Immature natural killer cell (primary cell): Measurements from ENCODE around the gene MMEL1. TPM values are rescaled to one million over a fixed set of nuclear protein-coding genes. Genes with fewer than 3 reads are reported as not detected.

ENCODE experiments used
- DNase-seq, 3 donors: peaks; one replicate each; pipeline ENCODE4 v3.0.0; 2022; ENCODE audit warnings: mixed read lengths in 1 of 3
- H3K27ac Mint-ChIP-seq, 6 donors: one replicate each; pipeline ENCODE4 v1.8.0; 2020; ENCODE audit warnings: mixed read lengths in 6 of 6, mild to moderate bottlenecking in 5 of 6, inconsistent platforms in 4 of 6, moderate library complexity in 3 of 6
- H3K27me3 Mint-ChIP-seq, 3 donors: one replicate each; pipeline ENCODE4 v1.8.0; 2020 to 2021; ENCODE audit warnings: low read depth in 3 of 3, mild to moderate bottlenecking in 3 of 3, mixed read lengths in 3 of 3, moderate library complexity in 3 of 3, inconsistent platforms in 1 of 3
- H3K36me3 Mint-ChIP-seq, 3 donors: one replicate each; pipeline ENCODE4 v1.8.0; 2020; ENCODE audit warnings: mixed read lengths in 3 of 3, inconsistent platforms in 2 of 3, mild to moderate bottlenecking in 2 of 3
- H3K4me1 Mint-ChIP-seq, 2 donors: one replicate each; pipeline ENCODE4 v1.8.0; 2020; ENCODE audit warnings: inconsistent platforms in 2 of 2, mild to moderate bottlenecking in 2 of 2, mixed read lengths in 2 of 2, moderate library complexity in 1 of 2
- H3K4me3 Mint-ChIP-seq, 5 donors: one replicate each; pipeline ENCODE4 v1.8.0; 2020; ENCODE audit warnings: mild to moderate bottlenecking in 5 of 5, mixed read lengths in 5 of 5, inconsistent platforms in 3 of 5, moderate library complexity in 3 of 5
- H3K9me3 Mint-ChIP-seq, 6 donors: one replicate each; pipeline ENCODE4 v1.8.0; 2020; ENCODE audit warnings: mild to moderate bottlenecking in 6 of 6, mixed read lengths in 6 of 6, inconsistent platforms in 4 of 6, moderate library complexity in 3 of 6
- polyA plus RNA-seq, 3 donors: library from polyadenylated mRNA; unstranded; fragments of 300-500 nt; fragmentation: Illumina TruSeq; gene quantifications; one replicate each; pipeline ENCODE4 v1.2.3, GENCODE V29; 2021

The MMEL1 gene
- polyA plus RNA-seq, 3 donors from 2014 or later = 0.93 to 5.1 (median 2.3) TPM

DNA sequence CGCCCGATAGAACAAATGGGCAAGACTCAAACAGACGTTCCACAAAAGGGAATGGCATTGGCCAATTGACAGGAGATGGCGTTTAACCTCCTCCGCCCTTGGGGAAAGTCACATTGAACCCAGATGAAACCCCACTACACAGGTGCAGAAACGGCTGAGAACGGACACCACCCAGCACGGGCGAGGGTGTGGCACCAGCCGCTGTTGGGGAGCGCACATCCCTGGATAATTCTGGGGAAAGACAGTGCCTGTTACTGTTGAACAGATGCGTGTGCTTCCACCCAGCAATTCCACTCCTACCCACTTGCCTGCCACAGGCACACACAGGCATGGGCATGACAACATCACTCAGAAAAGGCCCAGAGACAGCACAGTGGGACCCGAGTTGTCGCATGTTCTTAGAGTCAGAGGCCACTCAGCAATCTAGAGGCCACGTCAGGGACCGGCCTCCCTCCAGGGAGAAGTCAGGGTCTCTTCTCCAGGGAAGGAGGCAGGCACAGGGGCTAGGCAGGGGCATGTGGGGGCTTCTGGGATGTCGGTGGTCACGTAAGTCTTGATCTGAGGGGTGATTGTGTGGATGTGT, 31.0 kb downstream of the MMEL1 start:
- Mint-ChIP-seq H3K9me3 (no peaks in the 10 kb centered on the region), H3K27ac (no peak overlapping the region), H3K27me3 (peaks cover 3 to 4% (median 4%) of the 10 kb centered on the region in 3 donors), H3K4me3 (no peak overlapping the region), H3K4me1 (peaks cover 0 to 2% of the 10 kb centered on the region in 2 donors), H3K36me3 (no peaks in the 10 kb centered on the region)
- no peak for DNase-seq

DNA sequence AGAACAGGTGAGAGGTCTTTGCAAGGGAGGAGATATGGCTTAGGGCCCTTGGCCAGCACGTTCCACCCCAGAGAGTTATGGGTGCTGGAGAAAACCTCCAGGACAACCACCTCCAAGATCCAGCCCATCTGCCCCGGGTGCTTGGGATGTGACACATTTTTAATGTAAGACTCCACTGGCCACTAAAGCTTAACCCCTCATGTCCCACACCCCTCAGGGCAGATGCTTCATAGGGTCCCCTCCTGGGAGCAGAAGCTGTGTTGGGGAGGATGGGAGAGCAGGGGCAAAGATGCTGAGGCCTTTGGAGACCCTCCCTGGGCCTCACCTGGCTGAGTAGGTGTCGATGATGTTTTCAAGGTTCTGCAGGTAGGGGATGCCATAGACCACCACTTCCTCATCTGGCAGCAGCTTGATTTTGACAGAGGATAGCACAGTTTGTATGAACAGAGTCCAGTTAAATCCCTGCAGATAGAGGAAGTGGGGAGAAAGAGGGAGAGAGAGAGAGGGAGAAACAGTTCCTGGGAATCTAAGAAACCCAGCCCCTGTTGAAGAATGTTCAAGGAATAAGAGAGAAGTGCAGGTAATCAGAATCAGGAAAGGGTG, 34.4 kb downstream of the MMEL1 start:
- H3K27me3 Mint-ChIP-seq = peaks cover 3 to 6% (median 4%) of the 10 kb centered on the region in 3 donors

DNA sequence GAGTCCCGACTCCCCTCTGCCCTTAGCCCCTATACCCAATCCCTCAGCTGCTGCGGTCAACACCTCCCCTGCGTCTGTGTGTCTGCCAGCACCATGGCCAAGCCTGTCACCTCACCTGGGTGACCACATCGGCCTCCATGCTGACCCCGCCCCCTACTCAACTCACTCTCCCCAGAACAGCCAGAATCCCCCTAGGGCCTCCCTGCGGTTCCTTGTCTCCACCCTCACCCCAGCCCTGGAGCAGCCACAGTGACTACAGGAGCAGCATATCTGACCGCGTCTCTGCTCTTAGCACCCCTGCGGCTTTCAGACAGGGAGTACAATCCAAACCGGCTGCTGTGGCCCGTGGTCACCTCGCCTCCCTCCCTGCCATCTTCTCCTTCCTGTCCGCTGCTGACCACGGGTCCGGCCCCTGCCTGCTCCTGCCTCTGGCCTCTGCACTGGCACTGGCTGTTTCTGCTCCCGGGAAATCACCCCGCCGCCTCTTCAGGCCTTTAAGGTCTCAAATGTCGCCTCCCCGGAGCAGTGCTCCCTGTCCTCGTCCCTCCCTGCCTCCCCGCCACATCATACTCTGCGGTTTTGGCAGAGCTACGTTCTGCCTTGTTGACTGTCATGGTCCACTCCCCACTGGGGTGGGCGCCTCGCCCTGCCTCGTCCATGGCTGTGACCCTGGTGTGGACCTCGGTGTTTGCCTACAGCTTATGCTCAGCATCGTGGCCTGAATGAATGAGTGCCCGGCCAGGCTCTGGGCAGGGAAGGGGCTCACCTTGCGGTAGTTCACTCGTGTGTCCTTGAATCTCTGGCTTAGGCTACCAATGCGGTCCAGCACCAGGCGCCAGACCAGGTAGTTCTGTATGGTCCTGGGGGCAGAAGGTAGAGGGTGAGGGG, 35.1 kb downstream of the MMEL1 start:
- Mint-ChIP-seq H3K9me3 (no peaks in the 10 kb centered on the region), H3K36me3 (no peaks in the 10 kb centered on the region), H3K27me3 (peaks cover 3 to 6% (median 4%) of the 10 kb centered on the region in 3 donors), H3K4me1 (peaks cover 0 to 2% of the 10 kb centered on the region in 2 donors), H3K4me3 (no peak overlapping the region), H3K27ac (peak overlapping the region in 3 of 6 donors; percentile 30 to 49 (median 46))
- DNase-seq = peak in 2 of 3 donors; percentile 22 to 29

More for the DNA sequence above, 34.4 kb downstream of the MMEL1 start:
- Mint-ChIP-seq H3K9me3 (no peaks in the 10 kb centered on the region), H3K4me1 (peaks cover 0 to 2% of the 10 kb centered on the region in 2 donors), H3K27ac (no peak overlapping the region), H3K36me3 (no peaks in the 10 kb centered on the region), H3K4me3 (no peak overlapping the region)
- no peak for DNase-seq

DNA sequence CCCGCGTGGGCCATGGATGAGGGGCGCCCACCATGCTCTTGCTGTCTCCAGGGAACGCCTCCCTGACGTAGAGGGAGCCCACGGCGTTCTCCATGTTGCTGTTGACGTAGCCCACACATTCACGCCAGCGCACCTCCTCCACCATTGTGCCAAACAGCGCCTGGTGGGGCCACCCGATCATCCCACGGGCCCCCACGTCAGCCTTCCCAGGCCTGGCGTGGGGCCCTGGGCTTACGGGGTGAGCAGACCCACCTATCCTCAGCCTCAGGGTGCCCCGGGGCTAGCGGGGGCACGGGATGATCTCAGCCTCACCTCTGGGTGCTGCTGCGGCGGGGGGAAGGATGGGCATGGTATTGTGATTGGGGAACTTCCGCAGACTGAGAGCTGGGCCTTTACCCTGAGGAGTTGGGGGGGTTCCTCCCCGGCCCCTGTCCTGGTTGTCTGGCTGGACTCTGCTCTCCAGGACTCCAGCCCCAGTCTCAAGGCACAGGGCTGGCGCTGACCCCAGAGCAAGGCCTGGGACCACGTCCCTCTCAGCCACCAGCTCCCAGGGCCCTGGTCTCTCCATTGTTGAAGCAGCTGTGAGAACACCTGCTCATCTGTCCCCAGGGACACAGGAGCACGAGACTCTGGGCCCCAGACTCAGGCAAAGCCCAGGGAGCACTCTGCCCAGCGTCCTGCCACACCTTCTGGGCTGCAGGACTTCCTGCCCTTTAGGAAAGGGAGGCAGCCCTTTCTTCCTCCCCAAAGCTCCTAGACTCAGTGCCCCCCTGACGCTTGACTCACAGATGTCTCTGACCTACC, 36.1 kb downstream of the MMEL1 start:
- Mint-ChIP-seq H3K4me1 (peaks cover 0 to 2% of the 10 kb centered on the region in 2 donors), H3K9me3 (no peaks in the 10 kb centered on the region), H3K27ac (peak overlapping the region in 1 of 6 donors; percentile 30), H3K4me3 (no peak overlapping the region), H3K27me3 (peaks cover 3 to 6% (median 4%) of the 10 kb centered on the region in 3 donors), H3K36me3 (no peaks in the 10 kb centered on the region)
- no peak for DNase-seq

DNA sequence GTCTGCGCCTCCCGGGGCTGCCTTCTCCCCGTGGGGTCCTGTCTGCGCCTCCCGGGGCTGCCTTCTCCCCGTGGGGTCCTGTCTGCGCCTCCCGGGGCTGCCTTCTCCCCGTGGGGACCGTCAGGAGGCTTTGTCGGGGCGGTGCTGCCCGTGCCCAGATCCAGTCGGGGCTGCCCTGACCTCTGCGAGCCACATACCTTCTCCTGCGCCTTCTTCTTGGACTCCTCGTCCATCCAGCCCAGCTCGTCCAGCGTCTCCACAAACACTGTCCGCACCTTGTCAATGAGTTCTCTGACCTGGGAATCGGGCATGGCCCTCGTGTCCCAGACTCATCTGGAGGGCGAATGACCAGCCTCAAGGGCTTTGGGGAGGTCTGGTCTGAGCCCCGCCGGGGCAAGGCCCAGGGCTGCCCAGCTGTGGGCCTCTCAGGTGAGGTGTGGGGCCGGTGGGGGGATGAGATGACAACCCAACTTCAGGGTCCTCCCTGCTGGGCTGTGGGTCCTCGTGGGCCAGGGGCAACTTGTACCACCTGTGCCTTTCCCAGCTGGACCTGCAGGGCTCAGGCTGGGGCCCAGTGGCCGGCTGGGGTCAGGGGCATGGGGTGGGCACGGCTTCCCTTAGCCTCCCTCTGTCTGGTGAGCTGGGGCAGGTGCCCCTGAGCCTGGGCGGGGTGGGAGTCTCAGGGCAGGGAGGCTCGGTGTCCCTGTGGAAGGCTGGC, 36.8 kb downstream of the MMEL1 start:
- Mint-ChIP-seq H3K4me1 (peaks cover 0 to 2% of the 10 kb centered on the region in 2 donors), H3K27me3 (peaks cover 3 to 6% (median 4%) of the 10 kb centered on the region in 3 donors), H3K9me3 (no peaks in the 10 kb centered on the region), H3K4me3 (no peak overlapping the region), H3K27ac (no peak overlapping the region), H3K36me3 (no peaks in the 10 kb centered on the region)
- no peak for DNase-seq

DNA sequence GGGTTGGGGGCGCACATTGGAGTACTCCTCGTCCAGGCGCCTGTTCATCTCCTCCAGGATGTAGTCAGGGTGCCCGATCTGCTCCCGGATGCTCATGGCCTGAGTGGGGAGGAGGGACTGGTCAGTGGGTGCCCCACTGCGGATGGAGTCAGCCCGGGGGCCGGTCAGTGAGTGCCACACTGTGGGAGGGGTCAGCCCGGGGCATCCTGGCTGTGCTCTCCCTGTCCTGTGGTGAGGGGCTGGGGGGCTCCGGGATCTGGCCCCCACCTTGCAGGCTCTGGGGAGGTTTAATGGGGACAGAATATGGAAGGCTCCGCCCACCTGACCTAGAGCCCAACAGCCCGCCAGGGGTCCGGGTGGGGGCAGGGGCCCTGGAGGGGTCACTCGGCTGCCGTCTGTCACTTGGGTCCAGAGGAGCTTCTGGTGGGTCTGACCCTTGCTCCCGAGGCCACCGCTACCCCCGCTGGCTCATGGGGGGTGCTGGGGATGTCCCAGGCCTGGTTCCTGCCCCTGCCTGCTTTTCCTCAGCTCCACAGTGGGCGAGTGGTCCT, 37.5 kb downstream of the MMEL1 start:
- H3K27ac Mint-ChIP-seq = no peak overlapping the region

DNA sequence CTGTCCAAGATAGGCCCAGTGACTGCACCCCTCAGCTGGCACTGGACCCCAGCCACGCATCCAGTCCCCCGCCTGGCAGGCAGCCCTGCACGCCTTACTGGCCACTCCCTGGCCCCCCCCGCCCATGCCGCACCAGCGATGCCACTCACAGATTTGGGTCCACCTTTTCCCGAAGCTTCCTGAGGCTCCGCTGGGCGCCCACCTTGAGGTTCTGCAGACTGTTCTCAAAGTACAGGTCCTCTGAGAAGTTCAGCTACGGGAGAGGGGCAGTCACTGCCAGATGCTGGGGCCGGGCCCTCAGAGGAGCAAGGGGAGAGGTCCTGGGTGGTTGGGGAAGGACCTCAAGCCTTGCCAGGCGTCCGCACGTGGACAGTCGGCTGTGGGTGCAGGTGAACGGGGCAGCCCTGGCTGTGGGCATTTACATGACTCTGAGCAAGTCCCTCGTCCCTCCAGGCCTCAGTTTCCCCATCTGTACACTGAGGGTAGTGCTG, 38.1 kb downstream of the MMEL1 start:
- H3K36me3 Mint-ChIP-seq = no peaks in the 10 kb centered on the region
- DNase-seq = no peak
- no peak overlapping the region for H3K4me3 Mint-ChIP-seq
- no peak overlapping the region for H3K27ac Mint-ChIP-seq
- H3K4me1 Mint-ChIP-seq = peaks cover 0 to 2% of the 10 kb centered on the region in 2 donors
- no peaks in the 10 kb centered on the region for H3K9me3 Mint-ChIP-seq
- peaks cover 3 to 4% (median 4%) of the 10 kb centered on the region in 3 donors for H3K27me3 Mint-ChIP-seq

More for the DNA sequence above, 37.5 kb downstream of the MMEL1 start:
- Mint-ChIP-seq H3K9me3 (no peaks in the 10 kb centered on the region), H3K4me1 (peaks cover 0 to 2% of the 10 kb centered on the region in 2 donors), H3K4me3 (no peak overlapping the region), H3K27me3 (peaks cover 3 to 4% (median 4%) of the 10 kb centered on the region in 3 donors), H3K36me3 (no peaks in the 10 kb centered on the region)
- DNase-seq = no peak

DNA sequence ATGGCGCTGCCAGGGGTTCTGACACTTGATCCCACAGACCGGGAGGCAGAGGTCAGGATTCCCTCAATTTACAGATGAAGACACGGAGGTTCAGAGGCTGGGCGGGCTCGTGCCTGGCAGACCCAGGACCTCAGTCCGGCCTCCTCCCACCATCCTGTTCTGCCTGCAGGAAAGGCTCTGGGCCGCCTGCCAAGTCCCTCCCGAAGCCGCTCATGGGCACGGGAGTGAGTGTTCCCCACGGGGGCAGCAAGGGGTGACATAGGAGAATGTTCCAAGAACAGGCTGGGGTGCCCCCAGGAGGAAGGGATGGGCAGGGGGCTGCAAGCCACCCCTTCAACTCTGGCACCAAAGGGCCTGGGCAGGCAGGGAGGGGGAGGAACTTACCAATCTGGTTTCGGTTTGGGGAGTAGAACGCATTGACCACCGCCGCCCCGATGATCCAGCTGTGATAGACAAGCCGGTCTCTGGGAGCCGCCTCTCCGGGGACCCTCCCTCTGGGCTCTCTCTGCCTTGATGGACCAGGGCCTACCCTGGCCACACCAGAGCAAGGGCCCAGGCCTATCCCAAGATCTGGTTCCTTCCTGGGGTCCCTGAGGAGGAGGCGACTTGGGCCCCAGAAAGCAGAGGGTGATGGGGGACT, 38.7 kb downstream of the MMEL1 start:
- peaks cover 0 to 2% of the 10 kb centered on the region in 2 donors for H3K4me1 Mint-ChIP-seq
- H3K27ac Mint-ChIP-seq = no peak overlapping the region
- H3K4me3 Mint-ChIP-seq = no peak overlapping the region
- H3K9me3 Mint-ChIP-seq = no peaks in the 10 kb centered on the region
- DNase-seq = no peak
- peaks cover 3 to 4% (median 4%) of the 10 kb centered on the region in 3 donors for H3K27me3 Mint-ChIP-seq
- H3K36me3 Mint-ChIP-seq = no peaks in the 10 kb centered on the region

DNA sequence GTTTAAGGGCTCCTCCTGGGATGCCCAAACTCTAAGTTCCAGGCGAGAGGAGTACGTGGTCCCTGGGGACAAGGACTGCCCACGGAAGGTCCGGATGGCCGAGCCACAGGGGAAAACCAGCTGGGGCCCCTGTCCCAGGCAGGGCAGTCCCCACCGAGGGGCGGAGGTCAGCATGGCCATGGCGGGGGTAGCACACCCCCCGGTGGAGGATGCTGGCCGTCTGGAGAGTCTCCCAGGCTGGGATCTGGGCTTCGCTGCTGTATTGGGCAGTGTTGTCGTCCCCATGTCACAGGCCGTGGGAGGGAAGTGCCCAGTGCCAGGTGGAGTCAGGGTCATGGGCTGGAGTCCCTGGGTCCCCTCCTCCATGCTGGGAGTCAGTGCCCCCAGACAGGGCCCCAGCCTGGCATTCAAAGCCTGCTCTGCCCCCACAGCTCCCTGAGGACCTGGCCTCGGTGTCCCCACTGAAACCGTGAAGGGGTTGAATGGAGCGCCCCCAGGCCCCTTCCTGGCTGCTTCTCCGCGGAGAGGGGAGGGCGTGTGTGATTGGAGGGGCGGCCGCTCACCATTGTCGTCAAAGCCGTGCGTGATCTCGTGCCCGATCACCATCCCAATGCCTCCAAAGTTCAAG, 39.5 kb downstream of the MMEL1 start:
- Mint-ChIP-seq H3K9me3 (no peaks in the 10 kb centered on the region), H3K36me3 (no peaks in the 10 kb centered on the region), H3K27ac (no peak overlapping the region), H3K4me1 (peaks cover 0 to 2% of the 10 kb centered on the region in 2 donors), H3K4me3 (no peak overlapping the region), H3K27me3 (peaks cover 3 to 4% (median 4%) of the 10 kb centered on the region in 3 donors)
- no peak for DNase-seq

DNA sequence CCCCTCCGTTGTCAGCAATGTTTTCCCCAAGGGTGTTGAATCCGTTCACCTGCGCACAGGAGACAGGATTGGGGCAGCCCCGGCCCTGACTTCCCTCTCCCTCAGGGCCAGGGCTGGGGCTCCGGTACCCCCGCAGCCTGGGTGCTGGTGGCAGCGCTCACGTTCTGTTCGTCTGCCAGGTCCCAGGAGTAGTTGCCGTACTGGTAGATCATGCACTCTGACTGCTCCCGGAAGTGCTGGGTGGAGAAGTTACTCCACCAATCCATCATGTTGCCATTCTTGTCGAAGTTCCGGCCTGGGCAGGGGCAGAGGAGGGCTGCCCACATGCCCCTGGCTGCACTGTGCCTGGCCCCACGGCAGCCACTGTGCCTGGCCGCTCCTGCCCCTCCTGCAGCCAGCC, 40.1 kb downstream of the MMEL1 start:
- Mint-ChIP-seq H3K27me3 (peaks cover 0 to 4% (median 0%) of the 10 kb centered on the region in 3 donors), H3K27ac (no peak overlapping the region), H3K4me1 (no peaks in the 10 kb centered on the region), H3K4me3 (peak overlapping the region in 1 of 5 donors; percentile 33), H3K36me3 (no peaks in the 10 kb centered on the region), H3K9me3 (no peaks in the 10 kb centered on the region)
- DNase-seq = no peak

DNA sequence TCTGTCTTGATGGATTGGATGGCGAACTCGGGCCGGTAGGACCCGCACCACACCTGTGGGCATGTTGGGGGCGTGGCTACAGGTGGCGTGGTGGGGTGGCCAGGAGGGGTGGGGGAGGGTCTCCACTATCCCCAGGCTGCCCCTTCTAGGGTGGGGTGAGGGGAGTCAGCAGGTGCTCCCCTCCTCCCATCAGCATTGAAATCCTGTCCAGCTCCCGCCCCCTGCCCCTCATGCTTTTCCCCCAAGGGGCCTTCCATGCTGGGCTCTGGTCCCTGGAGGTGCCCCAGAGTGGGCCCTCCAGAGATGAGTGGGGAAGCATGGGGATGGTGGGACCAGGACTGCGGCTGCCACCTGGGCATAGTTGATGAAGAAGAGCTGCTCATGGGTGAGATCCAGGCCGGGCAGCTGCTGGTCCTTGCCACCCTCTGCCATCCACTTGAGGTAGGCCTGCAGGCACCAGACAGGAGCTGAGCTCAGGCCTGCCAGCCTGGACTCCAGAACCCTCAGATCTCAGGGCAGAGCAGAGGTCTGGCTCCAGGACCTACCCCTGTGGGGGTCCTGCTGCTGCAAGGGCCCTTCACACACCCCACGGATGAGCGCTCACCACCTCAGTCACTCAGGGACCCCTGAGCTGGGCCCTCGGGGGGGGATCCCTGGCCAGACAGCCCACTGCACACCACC, 41.1 kb downstream of the MMEL1 start:
- no peak for DNase-seq
- Mint-ChIP-seq H3K36me3 (no peaks in the 10 kb centered on the region), H3K27ac (no peak overlapping the region), H3K9me3 (no peaks in the 10 kb centered on the region), H3K4me3 (no peak overlapping the region), H3K4me1 (no peaks in the 10 kb centered on the region), H3K27me3 (peaks cover 0 to 1% (median 0%) of the 10 kb centered on the region in 3 donors)
